ENCODE data around the gene TIA1. TPM values are rescaled to one million over a fixed set of nuclear protein-coding genes. Genes with fewer than 3 reads are reported as not detected.
"Not testable (repeated sequence)": the region's sequence is repeated elsewhere in the genome, so short reads cannot be mapped to it uniquely, and the experiment has no call there.

The TIA1 gene
- total RNA-seq, 1 donor from 2014 or later = 428 TPM

DNA sequence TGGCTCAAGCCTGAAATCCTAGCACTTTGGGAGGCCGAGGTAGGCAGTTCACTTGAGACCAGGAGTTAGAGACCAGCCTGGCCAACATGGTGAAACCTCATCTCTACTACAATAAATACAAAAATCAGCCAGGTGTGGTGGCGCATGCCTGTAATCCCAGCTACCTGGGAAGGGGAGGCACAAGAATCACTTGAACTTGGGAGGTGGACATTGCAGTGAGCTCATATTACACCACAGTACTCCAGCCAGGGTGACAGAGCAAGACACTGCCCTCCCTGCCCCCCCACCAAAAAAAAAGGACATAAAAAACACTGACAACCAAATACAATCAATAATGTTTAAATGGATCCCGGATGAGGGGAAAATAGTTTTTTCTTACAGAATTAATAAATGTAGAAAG is 7.8 kb downstream of the TIA1 start:
- DNase-seq (ENCODE audit: low spot score in 2 of 2, unreplicated experiment in 2 of 2) = no peak
- TF ChIP-seq CTCF (IDR thresholded peaks at IDR 0.05; ENCODE audit: unreplicated experiment) = no peak
- Mint-ChIP-seq H3K4me1 (peaks cover 23% of the 10 kb centered on the region), H3K4me3 (no peak overlapping the region), H3K27ac (no peak overlapping the region), H3K9me3 (peaks cover 6% of the 10 kb centered on the region), H3K36me3 (peaks cover 24% of the 10 kb centered on the region), H3K27me3 (ENCODE audit: low read depth) (no peaks in the 10 kb centered on the region)

GRCh38 chr2:70233926-70234325 is 14.5 kb downstream of the TIA1 start:
- DNase-seq (ENCODE audit: low spot score in 2 of 2, unreplicated experiment in 2 of 2) = no peak
- Mint-ChIP-seq H3K4me1 (no peaks in the 10 kb centered on the region), H3K9me3 (no peaks in the 10 kb centered on the region), H3K27ac (peak overlapping the region; percentile 59), H3K4me3 (no peak overlapping the region), H3K27me3 (ENCODE audit: low read depth) (no peaks in the 10 kb centered on the region), H3K36me3 (peaks cover 29% of the 10 kb centered on the region)
- no peak for TF ChIP-seq CTCF (IDR thresholded peaks at IDR 0.05; ENCODE audit: unreplicated experiment)

- no peak for TF ChIP-seq CTCF (IDR thresholded peaks at IDR 0.05; ENCODE audit: unreplicated experiment)
- Mint-ChIP-seq H3K4me1 (no peaks in the 10 kb centered on the region), H3K27ac (no peak overlapping the region), H3K36me3 (peaks cover 43% of the 10 kb centered on the region), H3K4me3 (no peak overlapping the region), H3K27me3 (ENCODE audit: low read depth) (no peaks in the 10 kb centered on the region), H3K9me3 (no peaks in the 10 kb centered on the region)
- DNase-seq (ENCODE audit: low spot score in 2 of 2, unreplicated experiment in 2 of 2) = no peak
These were observed 21.6 kb downstream of the TIA1 start for GRCh38 chr2:70226781-70227180.

- not testable (repeated sequence) for H3K27me3 Mint-ChIP-seq (ENCODE audit: low read depth); DNase-seq (ENCODE audit: low spot score in 2 of 2, unreplicated experiment in 2 of 2); H3K4me3 Mint-ChIP-seq; H3K9me3 Mint-ChIP-seq; H3K27ac Mint-ChIP-seq; H3K4me1 Mint-ChIP-seq
- H3K36me3 Mint-ChIP-seq = peaks cover 41% of the 10 kb centered on the region
These were observed 25.1 kb downstream of the TIA1 start for GRCh38 chr2:70223305-70223704.

- TF ChIP-seq CTCF (IDR thresholded peaks at IDR 0.05; ENCODE audit: unreplicated experiment) = no peak
- peaks cover 36% of the 10 kb centered on the region for H3K36me3 Mint-ChIP-seq
- H3K9me3 Mint-ChIP-seq = no peaks in the 10 kb centered on the region
- H3K4me1 Mint-ChIP-seq = peaks cover 5% of the 10 kb centered on the region
- peak overlapping the region; percentile 18 for H3K27ac Mint-ChIP-seq
- H3K4me3 Mint-ChIP-seq = no peak overlapping the region
- no peaks in the 10 kb centered on the region for H3K27me3 Mint-ChIP-seq (ENCODE audit: low read depth)
- DNase-seq (ENCODE audit: low spot score in 2 of 2, unreplicated experiment in 2 of 2) = no peak
These were observed 33.4 kb downstream of the TIA1 start for GRCh38 chr2:70214953-70215549.

DNA sequence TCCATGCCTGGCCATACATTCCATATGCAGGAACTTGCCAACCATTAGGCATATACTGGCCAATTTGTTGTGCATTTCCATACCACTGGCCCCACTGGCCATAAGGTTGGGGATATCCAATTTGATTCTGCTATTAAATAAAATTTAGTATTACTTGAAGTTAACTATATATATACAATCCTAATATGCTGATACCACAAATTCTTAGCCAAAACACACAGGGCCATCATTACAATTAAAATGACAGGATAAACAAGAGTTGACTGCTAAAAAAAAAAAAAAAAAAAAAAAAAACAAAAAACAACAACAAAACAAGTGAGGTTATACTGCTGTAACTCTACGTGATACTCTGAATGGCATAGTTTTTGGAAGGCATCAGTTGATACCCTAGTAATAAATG is 34.1 kb downstream of the TIA1 start:
- TF ChIP-seq CTCF (IDR thresholded peaks at IDR 0.05; ENCODE audit: unreplicated experiment) = no peak
- no peak overlapping the region for H3K27ac Mint-ChIP-seq
- H3K9me3 Mint-ChIP-seq = no peaks in the 10 kb centered on the region
- peaks cover 35% of the 10 kb centered on the region for H3K36me3 Mint-ChIP-seq
- no peak for DNase-seq (ENCODE audit: low spot score in 2 of 2, unreplicated experiment in 2 of 2)
- no peak overlapping the region for H3K4me3 Mint-ChIP-seq
- peaks cover 5% of the 10 kb centered on the region for H3K4me1 Mint-ChIP-seq
- no peaks in the 10 kb centered on the region for H3K27me3 Mint-ChIP-seq (ENCODE audit: low read depth)
